NK-92 treated with Interleukin-12 subunit alpha and Interleukin-12 subunit beta, amount 100 ng/mL, for 24 hours (cell line): Measurements from ENCODE around the gene DNTT.

Experiments used
- DNase-seq: peaks from one replicate; lab custom pipeline; 2025; lab: John Stamatoyannopoulos, UW

Gene DNTT

GRCh38 chr10:96310321-96310669, 6.1 kb downstream of the DNTT start:
- no peak for DNase-seq

GRCh38 chr10:96311180-96311715, 7.0 kb downstream of the DNTT start:
- no peak for DNase-seq

GRCh38 chr10:96313344-96313743, 9.1 kb downstream of the DNTT start:
- no peak for DNase-seq

- DNase-seq: no peak
These were observed 13.0 kb downstream of the DNTT start for GRCh38 chr10:96317067-96317833.

GRCh38 chr10:96319754-96320474, 15.7 kb downstream of the DNTT start:
- no peak for DNase-seq

- no peak for DNase-seq
These were observed 17.6 kb downstream of the DNTT start for GRCh38 chr10:96321822-96322221.

GRCh38 chr10:96322275-96322674, 18.0 kb downstream of the DNTT start:
- DNase-seq: no peak

GRCh38 chr10:96324447-96324846, 20.2 kb downstream of the DNTT start:
- no peak for DNase-seq

- DNase-seq: no peak
These were observed 21.6 kb downstream of the DNTT start for GRCh38 chr10:96325719-96326373.

- DNase-seq: no peak
These were observed 23.2 kb downstream of the DNTT start for GRCh38 chr10:96327462-96327861.

GRCh38 chr10:96333101-96333500, 28.9 kb downstream of the DNTT start:
- no peak for DNase-seq

- DNase-seq: no peak
These were observed 30.6 kb downstream of the DNTT start for GRCh38 chr10:96334616-96335526.

GRCh38 chr10:96337106-96337505, 32.9 kb downstream of the DNTT start:
- no peak for DNase-seq

- DNase-seq: no peak
These were observed 34.2 kb downstream of the DNTT start for GRCh38 chr10:96338279-96338925.

- DNase-seq: no peak
These were observed 35.1 kb downstream of the DNTT start for GRCh38 chr10:96339383-96339782.

GRCh38 chr10:96339956-96340904, 36.0 kb downstream of the DNTT start:
- peak; percentile 25 for DNase-seq

GRCh38 chr10:96341219-96342182, 37.3 kb downstream of the DNTT start:
- DNase-seq: no peak

GRCh38 chr10:96342402-96342801, 38.2 kb downstream of the DNTT start:
- no peak for DNase-seq

GRCh38 chr10:96344178-96344577, 39.9 kb downstream of the DNTT start:
- no peak for DNase-seq
